Measurements from ENCODE around the gene GAB3.
"Not testable (repeated sequence)": the region's sequence is repeated elsewhere in the genome, so short reads cannot be mapped to it uniquely, and the experiment has no call there.

Gene GAB3

GRCh38 chrX:154719132-154719675 lies 31.7 kb downstream of the GAB3 start:
- DNase-seq = no peak

DNA sequence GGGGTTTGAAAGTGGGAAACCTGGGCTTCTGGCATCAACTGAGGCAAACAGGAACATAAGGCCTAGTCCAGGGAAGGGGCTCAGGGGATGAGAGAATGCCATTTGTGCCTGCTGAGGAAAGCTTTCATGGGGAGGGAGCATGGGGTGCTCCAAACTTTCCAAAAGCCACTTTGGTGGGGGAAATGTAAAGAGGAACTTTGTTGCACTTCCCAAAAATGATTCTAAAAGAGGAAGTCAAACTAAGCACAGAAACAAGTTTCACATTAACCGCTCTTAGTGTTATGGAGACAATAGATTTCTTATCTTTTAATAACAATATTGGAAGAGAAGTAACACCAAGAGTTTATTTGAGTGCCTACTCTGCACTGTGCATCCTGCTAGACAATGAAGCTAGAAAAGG lies 32.3 kb downstream of the GAB3 start:
- no peak for DNase-seq

DNA sequence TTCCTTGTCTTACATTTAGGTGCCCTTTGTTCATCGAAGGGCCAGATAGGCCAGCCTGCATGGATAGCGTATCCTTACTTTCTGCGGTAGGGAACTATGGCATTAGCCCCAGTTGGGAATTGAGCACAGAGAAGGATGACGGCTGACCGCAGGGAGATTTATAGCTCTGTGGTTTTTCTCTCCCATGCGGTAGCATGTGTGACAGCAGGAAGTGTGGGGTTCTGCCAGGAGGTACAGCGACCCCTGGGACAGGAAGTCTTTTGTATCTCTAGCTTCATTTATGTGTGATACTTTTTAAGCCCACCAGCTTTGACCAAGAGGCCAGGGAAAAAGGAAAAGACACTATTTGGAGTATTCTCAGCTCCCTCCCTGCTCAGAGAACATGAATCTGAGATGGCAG lies 33.1 kb downstream of the GAB3 start:
- no peak for DNase-seq

DNA sequence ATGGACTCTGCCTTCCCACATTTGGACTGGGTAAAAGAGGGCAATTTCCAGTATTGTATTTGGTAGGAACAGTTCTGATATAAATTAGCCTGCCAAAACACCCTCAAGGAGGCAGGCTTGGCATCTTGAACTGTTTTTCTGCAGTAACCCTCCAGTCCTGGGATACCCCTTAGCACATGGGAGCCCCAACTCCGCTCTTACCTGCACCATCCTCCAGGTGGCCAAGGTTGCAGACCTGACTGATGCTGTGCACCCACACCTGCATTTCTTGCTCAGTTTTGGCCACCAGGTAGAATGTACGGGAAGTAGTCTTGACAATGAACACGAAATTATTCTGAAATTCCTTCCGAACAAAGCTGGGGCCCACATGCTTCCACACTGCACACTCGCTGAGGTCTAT lies 35.1 kb downstream of the GAB3 start:
- DNase-seq = no peak

DNA sequence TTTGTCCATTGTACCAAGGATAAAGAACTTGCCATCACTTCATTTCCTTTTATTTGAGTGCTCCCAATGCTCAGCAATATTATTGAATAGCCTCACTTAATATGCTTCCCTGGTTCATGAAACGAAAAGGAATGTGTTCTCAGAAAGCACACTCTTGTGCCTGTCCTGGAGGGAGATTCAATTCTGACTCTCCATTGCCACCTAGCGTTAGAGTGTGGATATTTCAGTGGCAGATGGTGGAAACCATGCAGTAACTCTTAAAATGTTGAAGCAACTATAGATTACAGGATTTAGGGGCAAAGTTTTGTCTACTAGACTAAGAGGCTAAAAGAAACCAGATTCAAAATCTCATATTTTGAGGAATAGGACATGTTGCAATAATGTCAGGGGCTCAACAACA lies 36.0 kb downstream of the GAB3 start:
- DNase-seq = peak; percentile 39

DNA sequence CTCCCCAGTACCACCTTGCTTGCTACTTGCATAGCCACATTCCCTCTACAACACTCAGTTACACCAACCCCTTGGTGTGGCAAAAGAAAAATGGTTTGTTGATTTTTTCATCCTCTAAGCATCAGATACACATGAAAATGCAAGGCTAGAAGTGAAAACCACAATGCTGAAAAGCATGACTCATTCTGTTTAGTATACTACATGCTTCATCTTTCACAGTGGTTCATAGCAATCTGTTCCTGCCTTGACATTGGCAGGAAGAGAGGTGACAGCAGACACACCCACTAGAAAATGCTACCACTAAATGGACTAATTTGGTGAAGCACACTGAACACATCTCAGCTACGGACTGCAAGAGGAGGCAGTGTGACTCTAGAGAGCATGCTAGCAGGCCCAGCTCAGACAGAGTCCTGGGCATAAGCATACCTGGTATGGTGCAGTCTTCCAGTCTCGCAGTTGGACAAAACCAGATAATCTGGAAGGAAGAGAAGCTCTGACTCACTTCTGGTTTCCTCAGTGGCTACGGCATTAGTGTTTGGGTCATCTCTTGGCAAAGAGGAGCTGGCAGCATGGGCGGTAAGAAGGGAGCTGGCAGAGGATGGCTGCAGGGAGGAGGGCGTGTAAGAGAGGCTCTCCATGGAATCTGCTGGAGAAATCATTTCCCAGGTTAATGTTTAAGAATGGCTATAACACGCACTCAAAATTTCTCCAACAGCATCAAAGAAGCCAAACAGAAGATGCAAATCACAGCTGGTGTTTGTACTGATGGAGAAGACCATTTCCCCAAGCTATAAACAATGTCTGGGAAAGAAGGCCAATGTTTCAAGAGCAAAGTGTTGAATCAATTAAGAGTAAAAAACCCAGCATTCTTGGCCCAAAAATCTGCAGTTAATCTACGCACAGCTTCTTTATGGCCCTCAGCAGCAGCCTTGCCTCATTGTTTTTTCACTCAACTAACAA lies 37.8 kb downstream of the GAB3 start:
- DNase-seq = no peak

DNA sequence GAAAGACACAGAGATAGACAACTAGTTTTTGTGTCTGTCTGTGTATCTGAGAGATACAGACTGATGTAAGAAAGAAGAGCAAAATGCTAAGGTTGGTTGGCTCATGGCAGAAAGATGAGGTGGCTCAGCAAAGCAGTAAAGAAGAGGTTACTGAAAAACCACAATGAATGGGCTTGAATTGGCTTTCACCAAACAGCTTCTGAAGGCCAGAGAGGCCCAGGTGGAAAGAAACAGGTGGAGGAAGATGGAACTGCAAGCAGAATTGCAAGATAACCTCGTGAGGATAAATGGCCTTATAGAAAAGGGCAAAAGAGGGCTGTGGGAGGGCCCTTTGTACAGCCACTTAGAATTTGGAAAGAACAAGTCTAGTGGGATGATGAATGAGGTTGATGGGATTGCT lies 39.6 kb downstream of the GAB3 start:
- DNase-seq = no peak

DNA sequence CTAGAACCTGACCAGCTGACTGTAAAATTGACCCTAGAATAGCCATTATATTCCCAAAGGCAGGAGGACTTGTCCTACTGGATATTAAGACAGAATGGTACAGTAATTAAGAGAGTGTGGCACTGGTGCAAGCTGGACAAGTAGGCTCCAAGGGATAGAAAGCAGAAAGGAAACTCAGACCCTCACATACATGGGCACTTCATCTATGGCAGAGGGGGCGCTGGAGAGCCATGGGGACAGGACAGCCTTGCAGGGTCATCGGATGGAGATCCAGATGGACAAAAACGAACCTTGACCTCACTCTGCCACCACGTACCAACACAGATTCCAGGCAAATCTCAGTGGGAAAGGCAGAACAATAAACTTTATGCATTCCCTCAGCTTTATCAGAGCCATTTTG lies 40.6 kb downstream of the GAB3 start:
- no peak for DNase-seq

GRCh38 chrX:154698630-154699248 lies 52.1 kb downstream of the GAB3 start:
- no peak for DNase-seq

DNA sequence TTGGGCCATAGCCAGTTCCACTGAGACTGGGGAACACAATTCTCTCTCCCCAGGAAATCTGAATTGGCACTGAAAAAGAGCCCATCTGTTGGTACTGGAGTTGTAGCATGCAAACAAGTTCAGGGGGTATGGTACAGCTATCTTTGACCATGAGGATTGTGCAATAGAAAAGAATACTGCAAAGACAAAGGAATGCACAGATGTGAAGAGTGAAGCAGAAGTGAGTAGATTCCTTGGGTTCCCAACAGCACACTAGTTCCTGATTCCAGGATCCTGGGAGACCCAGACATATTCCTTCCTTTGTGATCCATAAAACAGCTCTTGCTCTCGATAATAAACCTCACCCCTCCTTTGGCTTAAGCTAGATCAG lies 54.2 kb downstream of the GAB3 start:
- no peak for DNase-seq

- no peak for DNase-seq
Measured at GRCh38 chrX:154695911-154696675, 54.8 kb downstream of the GAB3 start.

DNA sequence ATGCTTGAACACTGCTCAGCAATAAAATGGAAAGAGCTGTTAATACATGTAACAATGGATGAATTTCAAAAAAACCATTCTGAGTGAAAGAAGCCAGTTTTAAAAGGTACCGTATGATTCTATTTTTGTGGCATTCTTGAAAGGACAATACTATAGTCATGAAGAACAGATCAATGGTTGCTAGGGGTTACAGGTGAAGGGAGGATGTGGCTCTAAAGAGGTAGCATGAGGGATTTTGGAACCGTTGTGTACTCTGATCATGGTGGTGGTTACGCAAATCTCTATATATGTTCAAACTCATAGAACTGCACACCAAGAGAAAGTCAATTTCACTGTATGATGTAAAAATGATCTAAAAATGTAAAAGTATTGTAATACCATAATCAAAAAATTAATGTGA lies 57.5 kb downstream of the GAB3 start:
- no peak for DNase-seq

- DNase-seq = not testable (repeated sequence)
Measured at GRCh38 chrX:154690438-154690837, 60.4 kb downstream of the GAB3 start.

- DNase-seq = not testable (repeated sequence)
Measured at GRCh38 chrX:154672084-154672483, 78.8 kb downstream of the GAB3 start.

DNA sequence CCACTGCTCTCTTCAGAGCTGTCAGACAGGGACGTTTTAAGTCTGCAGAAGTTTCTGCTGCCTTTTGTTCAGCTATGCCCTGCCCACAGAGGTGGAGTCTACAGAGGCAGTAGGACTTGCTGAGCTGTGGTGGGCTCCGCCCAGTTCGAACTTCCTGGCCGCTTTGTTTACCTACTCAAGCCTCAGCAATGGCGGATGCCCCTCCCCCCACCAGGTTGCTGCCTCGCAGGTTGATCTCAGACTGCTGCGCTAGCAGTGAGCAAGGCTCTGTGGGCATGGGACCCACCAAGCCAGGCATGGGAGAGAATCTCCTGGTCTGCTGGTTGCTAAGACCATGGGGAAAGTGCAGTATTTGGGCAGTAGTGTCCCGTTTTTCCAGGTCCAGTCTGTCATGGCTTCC lies 80.0 kb downstream of the GAB3 start:
- DNase-seq = not testable (repeated sequence)

DNA sequence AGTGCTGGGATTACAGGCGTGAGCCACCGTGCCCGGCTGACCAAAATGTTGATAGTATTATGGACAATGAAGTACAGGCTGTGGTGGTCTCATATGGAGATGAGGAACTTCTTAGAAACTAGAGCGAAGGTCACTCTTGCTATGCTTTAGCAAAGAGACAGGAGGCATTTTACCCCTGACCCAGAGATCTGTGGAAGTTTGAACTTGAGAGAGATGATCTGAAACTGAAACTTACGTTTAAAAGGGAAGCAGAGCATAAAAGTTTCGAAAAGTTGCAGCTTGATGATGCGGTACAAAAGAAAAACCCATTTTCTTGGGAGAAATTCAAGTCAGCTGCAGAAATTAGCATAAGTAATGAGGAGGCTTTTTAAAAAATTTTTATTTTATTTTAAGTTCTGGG lies 89.0 kb downstream of the GAB3 start:
- DNase-seq = no peak

GRCh38 chrX:154661170-154661569 lies 89.7 kb downstream of the GAB3 start:
- DNase-seq = no peak

- DNase-seq = no peak
Measured at GRCh38 chrX:154660541-154660940, 90.3 kb downstream of the GAB3 start.

DNA sequence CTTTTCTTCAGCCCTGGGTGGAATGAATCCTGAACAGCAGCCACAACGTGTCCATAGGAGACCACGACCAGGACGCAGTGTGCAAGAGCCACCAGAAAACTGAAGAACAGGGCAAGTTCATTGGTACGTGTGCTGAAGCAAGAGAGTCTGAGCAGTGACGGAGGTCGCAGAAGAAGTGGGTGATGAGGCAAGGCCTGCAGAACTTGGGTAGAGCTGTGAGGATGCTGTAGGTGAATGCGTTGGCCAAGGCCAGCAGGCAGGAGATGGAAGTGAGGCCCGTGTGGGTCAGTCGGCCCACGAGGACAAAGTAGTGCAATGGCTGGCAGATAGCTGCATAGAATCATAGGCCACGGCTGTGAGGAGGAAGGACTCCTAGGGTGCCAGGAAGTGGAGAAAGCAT lies 91.9 kb downstream of the GAB3 start:
- DNase-seq = no peak

DNA sequence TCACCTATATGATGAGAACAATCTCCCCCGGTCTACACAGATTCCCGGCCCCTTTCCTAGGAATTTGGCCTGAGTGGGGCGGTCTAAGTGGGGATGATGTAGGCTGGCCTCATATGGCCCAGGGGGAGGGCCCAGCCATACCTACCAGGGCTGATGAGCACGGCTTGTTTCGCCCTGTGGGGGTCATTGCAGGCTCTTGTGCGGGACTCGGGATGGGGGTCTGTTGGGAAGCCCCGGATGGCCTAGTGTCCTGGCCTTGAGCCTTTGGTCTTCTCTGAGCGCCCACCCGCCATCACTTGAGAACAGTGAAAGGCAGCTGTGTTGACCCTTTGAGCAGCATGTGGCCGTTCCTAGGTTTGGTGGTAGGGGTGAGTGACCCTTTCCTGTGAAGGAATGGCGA lies 92.7 kb downstream of the GAB3 start:
- DNase-seq = no peak

GRCh38 chrX:154657226-154657805 lies 93.6 kb downstream of the GAB3 start:
- DNase-seq = no peak

DNA sequence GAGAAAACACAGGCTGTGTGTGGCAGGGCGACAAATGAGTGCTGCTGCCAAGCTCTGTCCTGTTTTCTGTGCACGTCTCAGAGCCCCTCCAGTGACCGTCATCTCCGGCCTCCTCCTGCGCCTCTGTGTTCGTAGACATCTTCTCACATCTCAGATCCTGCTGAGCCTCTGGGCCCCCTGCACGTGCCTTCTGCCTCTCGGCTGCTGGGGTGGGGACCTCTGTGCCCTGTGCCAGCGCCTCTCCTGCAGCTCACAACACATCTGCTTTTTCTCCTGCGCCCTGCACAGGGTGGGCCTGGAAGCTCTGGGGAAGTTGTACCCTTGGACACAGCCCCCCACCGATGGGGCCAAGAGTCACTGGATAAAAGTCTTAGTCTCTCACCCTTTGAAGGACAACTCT lies 95.1 kb downstream of the GAB3 start:
- no peak for DNase-seq

GRCh38 chrX:154655346-154655745 lies 95.5 kb downstream of the GAB3 start:
- DNase-seq = no peak

Data from activated CD4-positive, CD25-positive, alpha-beta regulatory T cell treated with anti-CD3 and anti-CD28 coated beads, Interleukin-2, amount 50 U/mL, for 72 hours (primary cell).